Measurements from ENCODE around the gene PGRMC1.
"Not testable (repeated sequence)": the region's sequence is repeated elsewhere in the genome, so short reads cannot be mapped to it uniquely, and the experiment has no call there.

The PGRMC1 gene

DNA sequence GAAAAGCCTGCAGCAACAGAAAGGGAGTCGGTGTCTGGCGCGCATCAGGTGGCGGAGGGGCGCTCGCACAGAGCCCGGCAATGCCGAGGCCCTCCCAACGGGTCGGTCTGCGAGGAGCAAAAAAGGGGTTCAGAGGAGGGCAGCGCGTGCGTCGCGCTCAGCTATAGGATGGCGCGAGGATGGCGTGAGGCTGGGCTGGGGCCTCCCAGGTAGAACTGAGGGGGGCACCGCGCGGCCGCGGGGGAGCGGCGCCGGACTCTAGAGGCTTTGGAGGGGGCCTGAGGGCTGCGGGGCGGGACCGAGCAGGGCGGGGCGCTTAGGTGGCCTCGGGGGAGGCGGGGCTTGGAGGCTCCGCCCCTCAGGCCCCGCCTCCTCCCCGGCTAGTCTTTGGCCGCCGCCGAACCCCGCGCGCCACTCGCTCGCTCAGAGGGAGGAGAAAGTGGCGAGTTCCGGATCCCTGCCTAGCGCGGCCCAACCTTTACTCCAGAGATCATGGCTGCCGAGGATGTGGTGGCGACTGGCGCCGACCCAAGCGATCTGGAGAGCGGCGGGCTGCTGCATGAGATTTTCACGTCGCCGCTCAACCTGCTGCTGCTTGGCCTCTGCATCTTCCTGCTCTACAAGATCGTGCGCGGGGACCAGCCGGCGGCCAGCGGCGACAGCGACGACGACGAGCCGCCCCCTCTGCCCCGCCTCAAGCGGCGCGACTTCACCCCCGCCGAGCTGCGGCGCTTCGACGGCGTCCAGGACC is at the start of gene PGRMC1:
Gene PGRMC1, plus strand, starts transcription at position 414 of the 751 bp plus-strand sequence. Its CDS starts 79 bp downstream, at position 493.
- peak; percentile 74 for DNase-seq

DNA sequence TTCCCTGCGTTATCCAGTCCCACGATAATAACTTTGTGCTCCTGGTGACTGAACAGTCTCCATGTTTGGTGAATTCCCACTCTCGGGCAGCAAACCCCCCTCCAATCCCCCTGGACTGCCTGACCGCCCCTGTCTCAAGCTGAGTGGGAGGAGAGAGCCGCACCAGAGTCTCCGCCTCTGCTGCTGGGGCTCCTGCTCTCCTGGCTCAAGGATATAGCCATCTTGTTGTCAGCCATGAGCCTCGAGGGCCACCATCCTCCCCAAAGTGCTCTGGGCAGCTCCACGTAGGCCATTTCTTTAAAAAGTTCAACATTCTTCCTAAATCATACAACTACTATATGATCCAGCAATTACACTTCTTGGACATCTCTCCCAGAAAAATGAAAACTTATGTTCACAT is 49.3 kb upstream of the PGRMC1 start:
- DNase-seq = no peak

DNA sequence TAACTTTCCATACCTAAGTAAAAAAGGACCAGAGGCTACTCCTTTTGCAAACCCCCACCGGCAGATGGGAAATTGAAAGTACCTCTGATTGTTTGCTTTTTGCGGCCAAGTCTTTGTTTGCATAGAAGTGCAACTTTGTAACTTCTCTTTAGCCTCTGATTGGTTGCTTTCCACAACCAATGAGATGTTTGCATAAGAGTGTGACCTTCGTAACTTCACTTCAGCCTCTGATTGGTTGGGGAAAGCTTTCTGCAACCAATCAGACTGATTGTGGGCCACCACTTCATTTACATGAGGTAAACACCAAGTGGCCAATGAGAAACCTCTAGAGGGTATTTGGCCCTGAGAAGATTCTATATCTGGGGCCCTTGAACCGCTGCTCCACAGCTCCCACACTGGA is 48.8 kb upstream of the PGRMC1 start:
- no peak for DNase-seq

DNA sequence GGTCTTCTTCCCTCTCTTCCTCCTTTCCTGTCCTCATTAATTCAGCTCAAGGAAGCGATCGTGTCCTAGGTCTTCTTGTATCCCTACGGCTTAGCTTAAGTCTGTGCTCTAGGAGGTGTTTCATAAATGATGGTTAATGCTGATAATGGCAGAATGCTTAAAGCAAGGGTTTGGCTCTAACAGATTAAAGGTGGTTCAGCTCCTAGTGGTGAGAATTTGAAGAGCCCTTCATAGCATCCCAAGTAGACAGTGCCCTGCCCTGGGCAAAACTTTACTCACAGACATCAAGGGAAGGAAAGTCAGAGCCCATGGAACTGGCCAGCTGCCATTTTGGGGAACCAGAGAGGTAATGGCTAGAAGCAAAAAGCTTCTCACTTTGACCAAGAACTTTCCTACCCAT is 47.0 kb upstream of the PGRMC1 start:
- no peak for DNase-seq

DNA sequence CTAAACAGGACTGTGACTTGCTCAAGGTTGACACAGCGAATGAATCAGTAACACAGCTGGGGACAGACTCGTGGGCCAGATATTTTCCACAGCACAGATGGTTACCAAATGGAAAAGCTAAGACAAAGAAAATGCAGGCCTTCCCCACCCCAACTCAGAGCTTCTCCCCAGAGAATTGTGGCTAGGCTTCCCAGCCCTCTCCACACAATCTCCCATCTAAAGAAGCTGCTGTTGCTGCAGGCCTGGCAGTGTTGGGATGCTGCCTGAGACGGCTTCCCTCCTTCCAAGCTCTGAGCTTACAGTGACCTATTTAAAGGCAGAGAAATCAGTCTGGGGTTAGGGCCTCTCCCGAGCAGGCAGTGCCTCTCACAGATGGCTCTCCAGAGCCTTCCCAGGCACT is 46.5 kb upstream of the PGRMC1 start:
- no peak for DNase-seq

DNA sequence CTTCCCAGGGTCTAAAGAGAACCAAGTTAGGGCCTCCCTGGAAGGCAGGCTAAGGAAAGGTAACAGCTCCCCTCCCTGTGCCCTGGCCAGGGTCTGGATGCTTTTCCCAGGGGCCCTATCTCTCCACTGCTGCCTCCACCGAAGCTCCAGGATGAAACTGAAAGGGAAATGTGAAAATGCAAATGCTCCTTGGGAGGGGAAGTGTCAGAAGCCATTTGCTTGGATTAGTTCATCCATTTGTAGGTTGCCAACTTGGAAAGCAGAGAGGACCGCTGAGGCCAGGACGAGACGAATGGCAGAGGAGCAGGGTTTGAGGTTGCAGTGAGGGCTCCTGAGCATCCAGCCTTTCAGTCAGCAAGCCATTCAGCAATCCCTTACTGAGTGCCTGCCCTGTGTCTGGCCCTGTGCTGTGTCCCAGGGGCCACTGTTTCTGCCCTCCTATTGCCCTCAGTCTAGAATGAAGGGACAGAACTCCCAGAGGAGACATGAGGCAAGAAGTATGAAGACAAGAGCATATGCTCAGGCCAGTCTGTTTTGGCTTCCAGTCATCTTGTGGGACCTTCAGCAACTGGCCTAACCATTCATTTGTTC is 45.9 kb upstream of the PGRMC1 start:
- DNase-seq = no peak

DNA sequence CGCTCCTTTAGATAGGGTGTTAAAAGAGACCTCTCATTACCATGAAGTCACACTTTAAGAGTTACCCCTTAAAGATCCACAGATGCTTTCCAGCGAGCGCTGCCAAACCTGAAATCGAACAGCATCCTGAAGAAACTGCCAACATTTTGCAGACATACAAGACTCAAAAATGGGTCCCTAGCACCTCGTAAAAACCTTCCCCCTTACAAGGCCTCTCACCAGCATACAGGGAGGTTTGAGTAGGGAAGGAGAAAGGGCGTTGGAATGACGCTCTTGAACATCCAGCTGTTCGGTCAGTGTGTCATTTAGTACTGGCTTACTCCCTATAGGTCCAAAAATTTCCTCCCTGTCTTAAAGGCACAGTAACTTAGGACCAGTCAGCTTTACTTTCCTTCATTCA is 45.3 kb upstream of the PGRMC1 start:
- DNase-seq = no peak

DNA sequence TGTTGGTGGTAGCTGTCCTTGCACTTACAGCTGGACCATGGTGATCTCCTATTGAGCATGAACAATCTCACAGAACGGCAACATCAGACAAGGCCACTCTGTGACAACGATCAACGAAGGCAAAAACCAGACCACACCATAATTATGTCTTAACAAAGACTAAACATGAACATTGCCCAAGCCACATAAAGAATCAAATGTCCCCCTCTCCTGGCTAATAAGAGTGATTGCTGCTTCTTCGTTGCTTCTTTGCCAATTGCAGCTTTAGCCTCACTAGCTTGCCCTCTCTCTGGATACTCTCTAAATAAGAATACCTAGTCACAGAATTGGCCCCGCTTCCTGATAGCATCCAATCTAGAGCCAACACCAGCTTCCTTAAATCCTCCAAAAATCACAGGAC is 41.5 kb upstream of the PGRMC1 start:
- DNase-seq = no peak

DNA sequence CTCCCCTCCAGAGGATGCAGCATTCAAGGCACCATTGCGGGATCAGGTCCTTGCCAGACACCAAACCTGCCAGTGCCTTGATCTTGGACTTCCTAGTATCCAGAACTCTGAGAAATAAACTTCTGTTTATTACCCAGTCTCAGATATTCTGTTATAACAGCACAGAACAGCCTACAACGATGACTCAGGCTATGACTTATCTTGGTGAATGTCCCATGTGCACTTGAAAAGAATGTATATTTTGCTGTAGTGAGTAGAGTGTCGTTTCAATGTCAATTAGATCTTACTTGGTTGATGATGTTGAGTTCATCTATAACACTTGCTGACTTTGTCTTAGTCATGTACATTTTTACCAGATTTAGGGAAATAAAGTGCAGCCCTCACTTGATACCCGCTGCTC is 34.5 kb upstream of the PGRMC1 start:
- DNase-seq = no peak

DNA sequence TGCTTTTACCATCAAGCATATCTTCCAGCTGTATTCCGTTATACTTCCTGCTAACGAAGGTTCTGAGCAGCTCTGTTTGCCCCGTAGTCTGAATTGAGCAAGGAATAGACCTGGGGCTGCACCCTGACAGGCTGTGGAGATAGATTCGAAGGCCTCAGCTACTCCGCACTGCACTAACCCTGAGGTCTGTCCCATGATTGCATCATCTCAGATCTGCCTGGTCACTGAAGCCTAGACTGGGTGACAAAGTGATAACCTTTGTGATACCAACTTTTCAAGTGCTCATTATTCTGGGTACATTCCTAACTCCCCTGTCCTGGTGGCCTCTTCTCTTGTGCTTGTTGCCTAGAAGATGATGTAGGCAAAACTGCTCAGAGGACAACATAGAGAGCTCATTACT is 29.9 kb upstream of the PGRMC1 start:
- no peak for DNase-seq

DNA sequence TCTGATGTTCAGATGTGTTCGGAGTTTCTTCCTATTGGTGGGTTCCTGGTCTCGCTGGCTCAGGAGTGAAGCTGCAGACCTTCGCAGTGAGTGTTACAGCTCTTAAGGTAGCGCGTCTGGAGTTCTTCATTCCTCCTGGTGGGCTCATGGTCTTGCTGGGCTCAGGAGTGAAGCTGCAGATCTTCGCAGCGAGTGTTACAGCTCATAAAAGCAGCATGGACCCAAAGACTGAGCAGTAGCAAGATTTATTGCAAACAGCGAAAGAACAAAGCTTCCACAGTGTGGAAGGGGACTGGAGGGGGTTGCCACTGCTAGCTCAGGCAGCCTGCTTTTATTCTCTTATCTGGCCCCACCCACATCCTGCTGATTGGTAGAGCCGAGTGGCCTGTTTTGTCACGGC is 28.6 kb upstream of the PGRMC1 start:
- DNase-seq = not testable (repeated sequence)

DNA sequence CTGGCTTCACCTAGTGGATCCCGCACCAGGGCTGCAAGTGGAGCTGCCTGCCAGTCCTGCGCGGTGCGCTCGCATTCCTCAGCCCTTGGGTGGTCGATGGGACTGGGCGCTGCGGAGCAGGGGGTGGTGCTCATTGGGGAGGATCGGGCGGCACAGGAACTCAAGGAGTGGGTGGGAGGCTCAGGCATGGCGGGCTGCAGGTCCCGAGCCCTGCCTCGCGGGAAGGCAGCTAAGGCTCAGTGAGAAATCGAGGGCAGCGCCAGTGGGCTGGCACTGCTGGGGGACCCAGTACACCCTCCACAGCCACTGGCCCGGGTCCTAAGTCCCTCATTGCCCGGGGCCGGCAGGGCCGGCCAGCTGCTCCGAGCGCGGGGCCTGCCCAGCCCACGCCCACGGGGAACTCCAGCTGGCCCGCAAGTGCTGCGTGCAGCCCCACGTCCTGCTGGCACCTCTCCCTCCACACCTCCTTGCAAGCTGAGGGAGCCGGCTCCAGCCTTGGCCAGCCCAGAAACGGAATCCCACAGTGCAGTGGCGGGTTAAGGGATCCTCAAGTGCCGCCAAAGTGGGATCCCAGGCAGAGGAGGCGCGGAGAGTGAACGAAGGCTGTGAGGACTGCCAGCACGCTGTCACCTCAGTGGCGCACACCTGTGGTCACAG is 27.6 kb upstream of the PGRMC1 start:
- no peak for DNase-seq

DNA sequence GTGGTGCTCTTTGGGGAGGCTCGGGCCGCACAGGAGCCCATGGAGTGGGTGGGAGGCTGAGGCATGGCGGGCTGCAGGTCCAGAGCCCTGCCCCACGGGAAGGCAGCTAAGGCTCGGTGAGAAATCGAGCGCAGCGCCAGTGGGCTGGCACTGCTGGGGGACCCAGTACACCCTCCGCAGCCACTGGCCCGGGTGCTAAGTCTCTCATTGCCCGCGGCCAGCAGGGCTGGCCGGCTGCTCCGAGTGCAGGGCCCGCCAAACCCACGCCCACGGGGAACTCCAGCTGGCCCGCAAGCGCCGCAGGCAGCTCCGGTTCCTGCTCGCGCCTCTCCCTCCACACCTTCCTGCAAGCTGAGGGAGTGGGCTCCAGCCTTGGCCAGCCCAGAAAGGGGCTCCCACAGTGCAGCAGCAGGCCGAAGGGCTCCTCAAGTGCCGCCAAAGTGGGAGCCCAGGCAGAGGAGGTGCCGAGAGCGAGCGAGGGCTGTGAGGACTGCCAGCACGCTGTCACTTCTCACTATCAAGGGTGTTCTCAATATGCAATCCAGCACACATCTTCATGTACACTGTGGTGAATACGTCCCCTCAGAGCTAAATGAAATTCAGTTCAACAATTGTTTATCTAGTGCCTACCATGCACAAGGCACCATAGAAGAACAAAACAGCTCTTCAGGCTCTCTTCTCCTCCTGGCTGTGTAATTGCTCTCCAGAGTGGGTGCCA is 25.0 kb upstream of the PGRMC1 start:
- DNase-seq = not testable (repeated sequence)

DNA sequence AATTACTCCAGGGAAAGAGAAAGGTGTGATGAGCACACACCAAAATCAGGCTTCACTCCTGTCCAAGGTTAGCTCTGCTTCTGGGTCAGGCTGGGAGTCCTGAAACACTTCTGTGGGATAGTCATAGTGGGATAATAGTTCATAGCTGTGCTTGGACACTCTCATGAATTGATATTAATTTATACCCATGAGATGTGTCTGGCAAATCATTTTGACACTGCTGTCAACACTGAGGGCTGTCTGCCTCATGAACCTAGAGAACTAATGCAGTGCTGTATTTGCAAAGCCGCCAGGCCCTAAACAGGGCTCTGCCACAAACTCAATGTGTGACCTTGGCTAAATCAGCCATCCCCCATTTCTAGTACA is 24.5 kb upstream of the PGRMC1 start:
- no peak for DNase-seq

DNA sequence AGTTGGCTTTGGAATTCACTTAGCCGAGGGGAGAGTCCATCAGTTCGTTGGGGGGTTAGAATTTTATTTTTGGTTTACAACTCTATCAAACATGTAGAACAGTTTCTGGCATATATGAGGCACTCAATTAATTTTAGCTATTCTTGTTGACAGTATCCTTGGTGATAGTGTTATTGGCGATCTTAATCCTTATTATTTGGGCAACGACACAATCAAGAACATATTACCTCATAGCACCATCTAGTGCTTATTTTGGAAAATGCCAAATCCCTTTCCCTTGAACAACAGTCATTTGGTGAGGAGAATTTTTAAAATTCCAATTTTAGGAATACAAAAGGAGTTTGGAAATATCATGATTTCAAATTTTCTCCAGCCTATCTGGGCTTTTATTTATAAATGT is 17.9 kb upstream of the PGRMC1 start:
- peak; percentile 29 for DNase-seq

DNA sequence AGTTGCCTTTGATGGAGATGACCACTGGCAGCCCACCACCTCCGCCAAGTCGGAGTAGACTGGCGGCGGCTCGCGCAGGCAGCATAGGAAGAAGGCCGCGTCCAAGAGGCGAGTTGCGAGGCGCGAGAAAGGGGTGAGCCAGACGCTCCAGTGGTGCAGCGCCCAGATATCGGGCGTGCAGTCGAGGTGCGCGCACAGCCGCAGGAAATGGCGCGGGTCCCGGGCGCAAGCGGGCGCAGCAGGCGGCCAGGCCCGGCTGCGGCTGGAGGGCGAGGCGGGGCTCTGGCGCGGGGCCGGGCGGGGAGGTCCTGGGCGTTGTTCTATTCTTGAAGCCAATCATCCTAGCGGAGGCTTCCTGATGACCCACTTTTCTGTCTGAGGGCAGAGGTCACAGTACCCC is 13.2 kb upstream of the PGRMC1 start:
- no peak for DNase-seq

DNA sequence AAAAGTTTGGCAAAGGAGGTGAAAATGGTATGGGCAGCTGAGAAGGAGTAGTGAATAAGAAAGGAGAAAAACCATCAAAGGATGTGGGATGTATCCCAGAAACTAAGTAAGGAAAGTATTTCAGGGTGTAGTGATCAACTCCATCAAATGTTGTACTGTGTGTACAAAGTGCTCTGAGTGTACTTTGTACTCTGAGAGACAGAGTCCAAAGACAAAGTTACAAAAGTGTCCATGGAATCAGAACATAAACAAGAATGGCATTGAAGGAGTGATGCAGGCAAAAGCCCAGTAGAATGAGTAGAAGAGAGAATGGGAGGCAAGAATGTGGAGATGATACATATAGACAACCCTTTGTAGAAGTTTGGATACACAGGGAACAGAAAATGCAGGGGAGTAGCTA is 12.3 kb upstream of the PGRMC1 start:
- no peak for DNase-seq

DNA sequence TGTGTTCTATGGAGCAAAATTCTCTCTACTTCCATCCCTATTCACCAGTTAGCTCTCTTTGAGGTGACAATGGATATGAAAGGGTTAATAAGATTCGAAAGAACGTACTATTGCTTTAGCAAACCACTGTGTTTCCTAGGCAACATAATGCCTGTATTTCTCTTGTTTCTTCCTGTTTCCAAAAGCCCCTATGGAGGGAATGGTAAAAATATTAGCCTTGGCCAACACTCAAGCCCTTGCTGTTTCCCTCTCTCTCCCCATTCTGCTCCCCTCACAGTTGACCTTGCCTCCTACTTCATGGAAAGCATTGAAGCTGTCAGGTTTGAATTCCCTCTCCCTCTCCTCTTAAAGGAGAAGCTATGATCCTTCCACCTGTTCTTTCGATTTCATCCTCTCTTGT is 9.6 kb upstream of the PGRMC1 start:
- peak; percentile 48 for DNase-seq

DNA sequence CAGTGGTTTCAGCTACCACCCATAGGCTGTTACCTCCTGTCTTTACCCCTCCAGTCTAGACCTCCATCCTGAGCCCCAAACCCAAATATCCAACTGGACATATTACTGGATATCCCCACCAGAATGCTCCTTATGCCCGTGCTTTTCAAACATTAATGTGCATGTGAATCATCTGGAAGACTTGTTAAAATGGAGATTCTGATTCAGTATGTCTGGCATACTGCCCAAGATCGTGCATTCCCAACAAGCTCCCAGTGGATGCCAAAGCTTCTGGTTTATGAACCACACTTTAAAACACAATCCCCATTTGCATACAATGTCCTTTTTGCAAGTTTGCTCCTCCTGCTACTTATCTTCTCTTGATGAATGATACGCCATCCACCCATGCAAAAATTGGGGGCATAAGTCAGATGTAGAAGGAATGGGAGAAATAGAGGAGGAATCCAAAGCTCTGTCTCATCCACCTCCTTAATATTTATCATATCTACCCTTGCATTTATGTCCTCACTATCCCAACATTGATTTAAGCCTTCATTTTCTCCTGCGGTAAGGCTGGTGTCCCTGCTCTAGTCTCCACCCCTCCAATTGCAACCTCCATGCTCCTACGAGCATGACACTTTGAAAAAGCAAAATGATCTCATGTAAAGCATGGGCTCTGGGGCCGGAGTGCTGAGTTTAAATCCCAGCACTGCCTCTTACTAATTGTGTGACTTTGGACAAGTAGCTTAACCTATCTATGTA is 7.4 kb upstream of the PGRMC1 start:
- DNase-seq = no peak

DNA sequence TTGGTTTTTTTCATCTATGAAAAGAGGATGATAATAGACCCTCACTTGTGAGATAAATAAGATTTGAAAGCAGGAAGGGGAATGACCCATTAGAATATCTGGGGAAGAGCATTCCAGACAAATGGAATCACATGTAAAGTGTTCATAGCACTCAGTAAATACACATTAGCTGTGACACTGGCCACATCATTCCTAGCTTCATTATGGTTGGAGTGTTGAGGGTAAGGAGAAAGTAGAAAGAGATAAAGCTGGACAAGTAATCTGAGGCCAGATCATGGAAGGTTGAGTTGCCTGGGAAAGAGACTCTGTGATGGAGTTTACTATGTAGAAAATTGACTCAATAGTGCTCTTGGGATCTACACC is 6.9 kb upstream of the PGRMC1 start:
- DNase-seq = no peak

DNA sequence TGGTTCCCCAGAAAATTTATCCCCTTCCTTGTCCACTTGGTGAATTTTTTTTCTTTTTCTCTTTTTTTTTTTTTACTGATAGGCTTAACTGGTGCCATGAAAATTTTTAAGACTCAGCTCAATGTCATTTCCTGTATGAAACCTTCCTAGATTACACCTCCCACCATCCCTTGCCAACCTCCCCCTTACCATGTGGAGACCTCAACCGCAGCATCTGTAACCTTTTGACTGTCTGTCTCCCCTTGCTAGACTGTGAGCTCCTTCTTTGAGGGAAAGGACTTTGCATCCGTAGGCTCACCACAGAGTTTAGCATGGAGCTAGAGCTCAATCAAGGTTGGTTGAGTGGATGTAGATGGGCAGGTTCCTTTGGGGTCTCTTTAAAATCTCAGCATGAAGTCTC is 5.2 kb upstream of the PGRMC1 start:
- DNase-seq = no peak

DNA sequence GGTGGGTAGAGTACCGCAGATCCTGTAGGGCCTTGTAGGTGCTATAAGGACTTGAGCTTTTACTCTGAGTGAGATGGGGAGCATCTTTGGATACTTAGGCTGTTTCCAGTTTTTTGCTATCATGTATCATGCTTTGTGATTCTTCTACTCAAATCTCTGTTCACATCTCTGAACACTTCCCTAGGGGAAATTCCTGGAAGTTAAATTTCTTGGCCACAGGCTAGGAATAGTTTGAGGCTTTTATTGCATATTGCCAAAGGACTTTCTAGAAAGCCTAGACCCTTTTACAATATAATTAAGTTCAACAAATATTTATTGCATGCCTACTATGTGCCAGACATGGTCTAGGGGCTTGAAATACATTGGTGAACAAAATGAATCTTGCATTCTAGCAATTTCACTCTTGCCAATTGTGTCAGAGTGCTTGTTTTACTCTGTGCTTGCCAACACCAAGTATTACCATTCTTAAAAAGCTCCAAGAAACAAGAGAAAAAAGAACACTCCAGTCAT is 4.1 kb upstream of the PGRMC1 start:
- no peak for DNase-seq

DNA sequence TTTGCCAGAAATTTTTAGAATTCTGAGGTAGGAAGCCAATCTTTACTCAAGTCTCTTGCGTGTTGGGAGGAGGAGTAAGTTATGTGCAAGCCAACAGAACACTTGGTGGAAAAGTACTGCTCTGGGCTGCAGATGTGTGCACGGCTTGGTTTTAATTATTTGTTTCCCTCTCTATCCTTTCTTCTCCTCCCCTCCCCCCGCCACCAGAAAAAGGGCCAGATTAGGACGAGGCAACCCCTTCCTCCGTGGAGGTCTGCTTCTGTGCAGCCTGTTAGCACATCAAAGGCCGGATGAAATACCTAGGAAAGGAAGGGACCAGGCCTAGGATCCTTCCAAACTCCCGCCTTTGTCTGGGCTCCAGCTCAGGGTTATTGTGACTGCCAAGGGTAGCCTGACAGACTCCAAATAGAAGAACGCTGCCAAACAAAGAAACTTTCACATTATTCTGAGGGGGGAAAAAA is 1.0 kb upstream of the PGRMC1 start:
- DNase-seq = no peak
